NCI-H1694 treated with DMSO at 0.1 percent for 48 hours (cell line): Measurements from ENCODE around the gene HTRA3.

Experiments used
- DNase-seq: peaks from one replicate; lab custom pipeline; 2025; lab: John Stamatoyannopoulos, UW

Gene HTRA3

GRCh38 chr4:8234715-8235114 is 34.8 kb upstream of the HTRA3 start:
- DNase-seq, result no peak

- no peak for DNase-seq
Observed at GRCh38 chr4:8235224-8235623, 34.3 kb upstream of the HTRA3 start.

- no peak for DNase-seq
Observed at GRCh38 chr4:8235686-8236085, 33.9 kb upstream of the HTRA3 start.

- no peak for DNase-seq
Observed at GRCh38 chr4:8236106-8236919, 33.2 kb upstream of the HTRA3 start.

GRCh38 chr4:8236920-8237195 is 32.7 kb upstream of the HTRA3 start:
- DNase-seq, result no peak

GRCh38 chr4:8237256-8237989 is 32.1 kb upstream of the HTRA3 start:
- DNase-seq, result no peak

- DNase-seq, result no peak
Observed at GRCh38 chr4:8238036-8238511, 31.5 kb upstream of the HTRA3 start.

GRCh38 chr4:8238515-8239053 is 31.0 kb upstream of the HTRA3 start:
- DNase-seq, result no peak

GRCh38 chr4:8239226-8239625 is 30.3 kb upstream of the HTRA3 start:
- DNase-seq, result no peak

- DNase-seq, result no peak
Observed at GRCh38 chr4:8239661-8240060, 29.9 kb upstream of the HTRA3 start.

GRCh38 chr4:8240211-8241041 is 29.1 kb upstream of the HTRA3 start:
- DNase-seq, result no peak

GRCh38 chr4:8241211-8241779 is 28.3 kb upstream of the HTRA3 start:
- DNase-seq, result no peak

- peak; percentile 34 for DNase-seq
Observed at GRCh38 chr4:8241895-8242696, 27.5 kb upstream of the HTRA3 start.

GRCh38 chr4:8242782-8243560 is 26.6 kb upstream of the HTRA3 start:
- no peak for DNase-seq

GRCh38 chr4:8244001-8244757 is 25.4 kb upstream of the HTRA3 start:
- DNase-seq, result no peak

- DNase-seq, result no peak
Observed at GRCh38 chr4:8244931-8245460, 24.6 kb upstream of the HTRA3 start.

GRCh38 chr4:8245884-8246833 is 23.4 kb upstream of the HTRA3 start:
- DNase-seq, result no peak
